ENCODE results near the gene DNAH3.
"Not testable (repeated sequence)": the region's sequence is repeated elsewhere in the genome, so short reads cannot be mapped to it uniquely, and the experiment has no call there.

DNAH3 gene

GRCh38 chr16:21009815-21010214 is 140.8 kb downstream of the DNAH3 start:
- DNase-seq (ENCODE audit: low read depth in 1 of 2, low spot score in 1 of 2), result no peak

- DNase-seq (ENCODE audit: low read depth in 1 of 2, low spot score in 1 of 2), result no peak
Measured at GRCh38 chr16:21005008-21005407, 145.6 kb downstream of the DNAH3 start.

GRCh38 chr16:21001262-21001661 is 149.4 kb downstream of the DNAH3 start:
- DNase-seq (ENCODE audit: low read depth in 1 of 2, low spot score in 1 of 2), result no peak

DNA sequence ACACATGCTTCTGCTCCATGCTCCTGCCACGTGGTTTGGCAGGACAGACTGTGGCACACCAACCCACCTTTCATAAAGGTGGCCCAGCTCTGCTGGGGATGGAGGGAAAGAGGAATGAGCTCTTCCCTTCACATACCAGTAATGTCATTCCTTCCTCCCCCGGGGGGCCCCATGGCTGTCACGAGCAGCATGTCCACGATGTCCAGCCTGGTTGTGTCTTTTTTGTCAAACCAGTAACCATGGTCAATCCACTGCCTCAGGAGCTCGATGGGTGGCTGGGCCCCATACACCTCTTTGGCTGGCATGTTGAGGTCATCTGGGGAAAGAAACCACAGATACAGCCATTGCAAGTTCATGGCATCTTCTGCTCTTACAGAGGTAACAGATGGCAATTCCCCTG is 153.5 kb downstream of the DNAH3 start:
- DNase-seq (ENCODE audit: low read depth in 1 of 2, low spot score in 1 of 2), result no peak

DNA sequence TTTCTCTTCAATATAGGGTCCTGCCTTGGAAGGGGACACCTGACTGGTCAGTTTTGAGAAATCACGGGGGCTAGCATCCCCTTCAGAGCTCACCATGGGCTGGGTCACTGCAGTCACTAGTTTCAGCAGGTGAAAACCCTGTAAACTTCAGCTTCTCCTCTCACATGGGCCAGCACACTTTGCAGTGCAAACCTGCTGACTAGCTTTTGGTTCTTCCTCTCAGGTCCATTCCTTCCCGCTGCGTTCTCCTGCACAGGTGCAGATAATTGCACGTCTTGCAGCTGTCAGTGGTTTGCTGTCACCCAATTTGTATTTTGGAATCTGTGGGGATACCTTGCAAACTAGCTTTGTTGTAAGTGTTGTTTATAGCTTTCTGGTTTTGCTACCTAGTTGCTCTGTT is 154.9 kb downstream of the DNAH3 start:
- DNase-seq (ENCODE audit: low read depth in 1 of 2, low spot score in 1 of 2), result no peak

DNA sequence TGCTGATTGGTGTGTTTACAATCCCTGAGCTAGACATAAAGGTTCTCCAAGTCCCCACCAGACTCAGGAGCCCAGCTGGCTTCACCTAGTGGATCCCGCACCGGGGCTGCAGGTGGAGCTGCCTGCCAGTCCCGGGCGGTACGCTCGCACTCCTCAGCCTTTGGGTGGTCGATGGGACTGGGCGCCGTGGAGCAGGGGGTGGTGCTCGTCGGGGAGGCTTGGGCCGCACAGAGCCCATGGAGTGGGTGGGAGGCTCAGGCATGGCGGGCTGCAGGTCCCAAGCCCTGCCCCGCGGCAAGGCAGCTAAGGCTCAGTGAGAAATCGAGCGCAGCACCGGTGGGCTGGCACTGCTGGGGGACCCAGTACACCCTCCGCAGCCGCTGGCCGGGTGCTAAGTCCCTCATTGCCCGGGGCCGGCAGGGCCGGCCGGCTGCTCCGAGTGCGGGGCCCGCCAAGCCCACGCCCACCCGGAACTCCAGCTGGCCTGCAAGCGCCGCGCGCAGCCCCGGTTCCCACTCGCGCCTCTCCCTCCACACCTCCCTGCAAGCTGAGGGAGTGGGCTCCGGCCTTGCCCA is 161.1 kb downstream of the DNAH3 start:
- not testable (repeated sequence) for DNase-seq (ENCODE audit: low read depth in 1 of 2, low spot score in 1 of 2)

GRCh38 chr16:20987049-20987448 is 163.6 kb downstream of the DNAH3 start:
- DNase-seq (ENCODE audit: low read depth in 1 of 2, low spot score in 1 of 2), result no peak

DNA sequence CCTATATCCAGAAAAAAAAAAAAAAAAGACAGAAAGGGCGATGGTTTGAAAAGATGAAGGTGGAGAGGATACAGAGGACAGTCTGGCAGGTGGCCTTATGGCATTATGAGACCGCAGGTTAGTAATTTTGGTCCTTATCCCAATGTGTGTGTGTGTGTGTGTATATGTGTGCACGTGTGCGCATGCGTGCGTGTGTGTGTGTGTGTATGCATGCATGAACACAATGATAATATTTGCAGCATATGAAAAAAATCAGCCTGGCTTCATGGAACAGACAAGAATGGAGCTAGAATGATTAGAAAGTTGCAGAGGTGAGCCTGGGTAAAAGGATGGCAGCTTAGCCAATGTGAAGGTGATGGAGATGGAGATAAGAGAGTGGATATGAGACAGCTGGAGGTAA is 166.6 kb downstream of the DNAH3 start:
- DNase-seq (ENCODE audit: low read depth in 1 of 2, low spot score in 1 of 2), result no peak

DNA sequence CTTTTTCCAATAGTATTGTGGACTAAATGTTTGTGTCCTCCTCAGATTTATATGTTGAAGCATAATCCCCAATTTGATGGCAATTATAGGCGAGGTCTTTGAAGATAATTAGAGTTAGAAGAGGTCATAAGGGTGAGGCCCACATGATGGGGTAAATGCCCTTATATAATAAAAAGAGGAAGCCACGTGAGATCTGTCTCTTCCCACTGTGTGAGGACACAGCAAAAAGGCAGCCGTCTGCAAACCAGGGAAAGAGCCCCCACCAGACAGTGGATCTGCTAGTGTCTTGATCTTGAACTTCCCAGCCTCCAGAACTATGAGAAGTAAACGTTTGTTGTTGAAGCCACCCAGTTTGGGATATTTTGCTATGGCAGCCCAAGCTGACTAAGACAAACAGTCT is 174.1 kb downstream of the DNAH3 start:
- no peak for DNase-seq (ENCODE audit: low read depth in 1 of 2, low spot score in 1 of 2)

GRCh38 chr16:20973201-20973600 is 177.4 kb downstream of the DNAH3 start:
- not testable (repeated sequence) for DNase-seq (ENCODE audit: low read depth in 1 of 2, low spot score in 1 of 2)

GRCh38 chr16:20971401-20971800 is 179.2 kb downstream of the DNAH3 start:
- no peak for DNase-seq (ENCODE audit: low read depth in 1 of 2, low spot score in 1 of 2)

GRCh38 chr16:20969386-20969785 is 181.3 kb downstream of the DNAH3 start:
- DNase-seq (ENCODE audit: low read depth in 1 of 2, low spot score in 1 of 2), result no peak

DNA sequence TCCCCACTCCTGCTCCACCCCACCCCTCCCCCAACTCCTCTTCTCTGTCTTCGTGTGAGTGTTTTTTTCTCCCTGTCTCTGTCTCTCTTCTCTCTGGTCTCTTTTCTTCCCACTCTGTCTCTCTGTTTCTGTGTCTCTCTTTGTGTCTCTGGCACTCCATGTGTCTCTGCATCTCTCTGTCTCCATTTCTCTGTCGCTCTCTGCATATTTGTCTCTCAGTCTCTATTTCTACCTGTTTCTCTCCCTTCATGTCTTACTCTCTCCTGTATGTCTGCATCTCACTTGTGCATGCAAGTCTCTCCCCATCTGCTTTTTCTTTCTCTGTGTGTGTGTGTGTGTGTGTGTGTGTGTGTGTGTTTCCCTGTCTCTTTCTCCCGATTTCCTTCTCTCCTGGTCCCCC is 181.9 kb downstream of the DNAH3 start:
- no peak for DNase-seq (ENCODE audit: low read depth in 1 of 2, low spot score in 1 of 2)

- DNase-seq (ENCODE audit: low read depth in 1 of 2, low spot score in 1 of 2), result no peak
Measured at GRCh38 chr16:20960899-20961298, 189.7 kb downstream of the DNAH3 start.

- no peak for DNase-seq (ENCODE audit: low read depth in 1 of 2, low spot score in 1 of 2)
Measured at GRCh38 chr16:20957153-20957552, 193.5 kb downstream of the DNAH3 start.

DNA sequence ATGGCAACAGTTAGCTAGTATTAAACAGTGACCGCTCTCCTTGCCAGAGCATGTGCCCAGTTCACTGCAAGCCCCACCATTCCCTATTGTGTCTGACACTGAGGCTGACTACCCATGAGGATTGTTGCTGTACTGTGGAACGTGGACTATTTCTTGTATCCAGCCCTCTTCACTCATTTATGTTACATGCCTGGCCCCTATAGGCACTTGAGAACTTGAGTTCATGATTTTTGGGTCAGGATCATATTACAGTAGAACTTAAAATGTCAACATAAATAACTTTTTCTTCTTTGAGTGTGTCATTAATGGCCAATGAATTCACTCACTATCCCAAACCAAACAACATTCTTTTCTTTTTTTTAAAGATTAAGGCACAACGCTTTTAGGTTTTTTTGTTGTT is 194.3 kb downstream of the DNAH3 start:
- no peak for DNase-seq (ENCODE audit: low read depth in 1 of 2, low spot score in 1 of 2)

DNA sequence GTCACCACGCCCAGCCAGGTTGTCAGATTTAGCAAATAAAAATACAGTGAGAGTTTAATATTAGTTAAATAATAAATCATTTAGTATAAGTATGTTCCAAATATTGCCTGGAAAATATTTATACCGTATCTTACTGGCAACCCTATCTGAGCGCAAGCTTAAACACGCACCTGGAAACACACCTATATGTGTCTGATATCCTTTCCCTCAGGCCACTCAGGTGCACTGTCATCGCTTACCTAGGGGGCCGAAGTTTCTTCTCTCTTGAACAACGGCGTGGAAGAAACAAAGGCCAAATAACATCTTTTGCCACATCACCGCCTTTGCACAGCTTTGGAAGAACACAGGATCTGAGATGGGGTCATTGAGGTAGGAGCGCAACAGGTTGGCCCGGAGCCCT is 196.1 kb downstream of the DNAH3 start:
- DNase-seq (ENCODE audit: low read depth in 1 of 2, low spot score in 1 of 2), result no peak

- no peak for DNase-seq (ENCODE audit: low read depth in 1 of 2, low spot score in 1 of 2)
Measured at GRCh38 chr16:20952139-20952920, 198.3 kb downstream of the DNAH3 start.

GRCh38 chr16:20950294-20950693 is 200.4 kb downstream of the DNAH3 start:
- DNase-seq (ENCODE audit: low read depth in 1 of 2, low spot score in 1 of 2), result no peak

- DNase-seq (ENCODE audit: low read depth in 1 of 2, low spot score in 1 of 2), result no peak
Measured at GRCh38 chr16:20949660-20950059, 201.0 kb downstream of the DNAH3 start.

GRCh38 chr16:20948444-20948843 is 202.2 kb downstream of the DNAH3 start:
- DNase-seq (ENCODE audit: low read depth in 1 of 2, low spot score in 1 of 2), result no peak

DNA sequence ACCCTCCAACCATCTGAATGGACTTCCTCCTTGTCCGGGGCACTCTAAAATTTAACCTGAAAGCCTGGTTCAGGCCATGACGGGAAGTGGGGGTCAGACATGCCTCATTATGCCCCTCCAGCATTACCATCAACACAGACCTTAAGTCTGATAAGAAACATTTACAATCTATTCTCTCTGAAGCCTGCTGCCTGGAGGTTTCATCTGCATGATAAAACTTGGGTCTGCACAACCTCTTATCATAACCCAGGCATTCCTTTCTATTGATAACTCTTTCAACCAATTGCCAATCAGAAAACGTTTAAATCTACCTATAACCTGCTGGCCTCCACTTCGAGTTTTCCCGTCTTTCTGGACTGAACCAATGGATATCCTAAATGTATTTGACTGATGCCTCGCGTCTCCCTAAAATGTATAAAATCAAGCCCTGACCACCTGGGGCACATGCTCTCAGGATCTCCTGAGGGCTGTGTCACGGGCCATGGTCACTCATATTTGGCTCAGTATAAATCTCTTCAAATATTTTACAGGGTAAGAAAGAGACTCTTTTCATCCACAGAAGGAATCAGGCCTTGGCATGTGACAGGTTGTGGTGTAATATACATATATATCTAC is 204.5 kb downstream of the DNAH3 start:
- DNase-seq (ENCODE audit: low read depth in 1 of 2, low spot score in 1 of 2), result no peak

- not testable (repeated sequence) for DNase-seq (ENCODE audit: low read depth in 1 of 2, low spot score in 1 of 2)
Measured at GRCh38 chr16:20945575-20945875, 205.1 kb downstream of the DNAH3 start.

Data from activated T-helper 1 cell treated with anti-CD3 and anti-CD28 coated beads, Interleukin-2, amount 50 U/mL, for 16 hours (primary cell).